ENCODE measurements around the gene TRHDE. TPM values are rescaled to one million over a fixed set of nuclear protein-coding genes. Genes with fewer than 3 reads are reported as not detected.
"Not testable (repeated sequence)": the region's sequence is repeated elsewhere in the genome, so short reads cannot be mapped to it uniquely, and the experiment has no call there.

The TRHDE gene
- total RNA-seq, 5 donors from 2014 or later (not counting 1 experiment from before 2014, with no cell fraction given), result 0.23 TPM; not detected in 4

DNA sequence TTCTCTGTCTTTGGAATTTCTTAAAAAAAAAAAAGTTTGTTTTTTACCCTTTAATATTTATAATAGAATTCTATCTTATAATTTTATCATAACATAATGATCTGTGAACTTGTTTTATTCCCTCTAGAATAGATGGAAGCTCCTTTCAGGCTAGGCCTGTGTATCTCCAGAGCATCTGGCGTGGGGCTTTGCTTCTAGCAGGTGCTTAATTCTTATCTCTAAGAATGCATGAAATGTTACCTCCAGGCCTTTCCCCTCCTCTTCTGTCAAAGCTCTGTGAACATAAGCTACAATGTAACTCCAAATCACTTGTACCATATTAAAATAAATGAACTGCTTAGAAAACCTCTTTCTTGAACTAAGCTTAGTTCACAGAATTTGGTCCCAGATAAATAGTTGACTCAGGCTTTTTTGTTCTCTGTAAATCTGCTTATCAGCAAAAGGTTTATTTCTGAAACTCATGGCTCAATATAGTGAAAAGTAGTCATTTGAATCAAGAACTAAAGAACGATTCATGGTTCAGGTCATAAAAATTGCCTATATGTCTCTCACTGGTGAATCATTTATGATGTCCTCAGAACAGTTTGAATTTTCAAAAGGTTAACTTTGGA, 407.1 kb downstream of the TRHDE start:
- H3K4me3 Mint-ChIP-seq, result no peak overlapping the region
- CTCF ChIA-PET, result no interaction called here
- no peak overlapping the region for H3K27ac ChIP-seq (ENCODE audit: low read length)
- H3K4me3 ChIP-seq (ENCODE audit: control insufficient read depth in 1 of 2, extremely low read depth in 1 of 2, low read length in 1 of 2), result no peak overlapping the region
- H3K9me3 ChIP-seq, result no peaks in the 10 kb centered on the region
- H3K27ac Mint-ChIP-seq, result no peak overlapping the region
- no peaks in the 10 kb centered on the region for H3K36me3 Mint-ChIP-seq
- no peaks in the 10 kb centered on the region for H3K4me1 ChIP-seq (ENCODE audit: control insufficient read depth in 1 of 2, extremely low read depth in 1 of 2, insufficient read depth in 2 of 2, low read length in 2 of 2)
- POLR2A ChIA-PET, result no interaction called here
- no peak for DNase-seq
- no peaks in the 10 kb centered on the region for H3K4me1 Mint-ChIP-seq
- H3K27me3 ChIP-seq (replicated peaks in 1 of 2; ENCODE audit: control insufficient read depth in 2 of 2, extremely low read depth in 1 of 2, insufficient read depth in 2 of 2, low read length in 1 of 2), result no peaks in the 10 kb centered on the region
- WGBS (ENCODE audit: insufficient coverage), result 43% methylated on average over 2 of the region's 2 CpGs
- H3K36me3 ChIP-seq (ENCODE audit: control insufficient read depth in 2 of 2, extremely low read depth in 1 of 2, insufficient read depth in 1 of 2, low read length in 1 of 2), result no peaks in the 10 kb centered on the region
- ATAC-seq (replicated peaks in 1 of 4), result no peak
- peaks cover 2 to 17% (median 6%) of the 10 kb centered on the region in 3 donors for H3K9me3 Mint-ChIP-seq
- H3K27me3 Mint-ChIP-seq, result no peaks in the 10 kb centered on the region

- no peaks in the 10 kb centered on the region for H3K4me1 ChIP-seq (ENCODE audit: control insufficient read depth in 1 of 2, extremely low read depth in 1 of 2, insufficient read depth in 2 of 2, low read length in 2 of 2)
- H3K4me3 ChIP-seq (ENCODE audit: control insufficient read depth in 1 of 2, extremely low read depth in 1 of 2, low read length in 1 of 2), result no peak overlapping the region
- H3K27ac ChIP-seq (ENCODE audit: low read length), result no peak overlapping the region
- Mint-ChIP-seq H3K4me1 (no peaks in the 10 kb centered on the region), H3K36me3 (no peaks in the 10 kb centered on the region), H3K27ac (no peak overlapping the region), H3K27me3 (no peaks in the 10 kb centered on the region), H3K4me3 (no peak overlapping the region), H3K9me3 (peaks cover 2 to 17% (median 6%) of the 10 kb centered on the region in 3 donors)
- ChIA-PET CTCF (no interaction called here), POLR2A (no interaction called here)
- no peaks in the 10 kb centered on the region for H3K36me3 ChIP-seq (ENCODE audit: control insufficient read depth in 2 of 2, extremely low read depth in 1 of 2, insufficient read depth in 1 of 2, low read length in 1 of 2)
- ATAC-seq (replicated peaks in 1 of 4) (no peak), DNase-seq (no peak)
- H3K27me3 ChIP-seq (replicated peaks in 1 of 2; ENCODE audit: control insufficient read depth in 2 of 2, extremely low read depth in 1 of 2, insufficient read depth in 2 of 2, low read length in 1 of 2), result no peaks in the 10 kb centered on the region
- H3K9me3 ChIP-seq, result no peaks in the 10 kb centered on the region
Observed at GRCh38 chr12:72681028-72681427, 408.9 kb downstream of the TRHDE start.

DNA sequence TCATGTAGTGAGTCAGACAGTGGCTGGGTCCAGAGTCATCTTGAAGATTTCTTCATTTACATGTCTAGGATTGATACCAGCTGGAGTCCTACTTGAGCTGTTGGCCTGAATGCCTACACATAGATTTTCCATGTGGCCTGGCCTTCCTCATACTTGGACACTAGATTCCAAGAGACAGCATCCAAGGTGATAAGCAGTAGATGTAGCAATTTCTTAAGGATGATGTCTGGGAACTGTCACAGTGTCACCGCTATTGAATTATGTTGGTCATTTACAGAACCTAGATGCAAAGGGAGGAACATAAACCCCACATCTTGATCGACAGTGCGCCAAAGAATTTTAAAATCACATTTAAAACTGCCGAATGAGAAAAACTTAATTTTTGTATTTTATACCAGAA, 412.3 kb downstream of the TRHDE start:
- Mint-ChIP-seq H3K36me3 (no peaks in the 10 kb centered on the region), H3K27me3 (no peaks in the 10 kb centered on the region), H3K4me3 (no peak overlapping the region), H3K4me1 (no peaks in the 10 kb centered on the region), H3K27ac (no peak overlapping the region), H3K9me3 (peaks cover 6 to 19% (median 8%) of the 10 kb centered on the region in 3 donors)
- POLR2A ChIA-PET, result no interaction called here
- WGBS (ENCODE audit: insufficient coverage), result no CpG with 5 or more reads among the region's 4 CpGs
- H3K27ac ChIP-seq (ENCODE audit: low read length), result no peak overlapping the region
- CTCF ChIA-PET, result no interaction called here
- H3K9me3 ChIP-seq, result no peaks in the 10 kb centered on the region
- H3K27me3 ChIP-seq (replicated peaks in 1 of 2; ENCODE audit: control insufficient read depth in 2 of 2, extremely low read depth in 1 of 2, insufficient read depth in 2 of 2, low read length in 1 of 2), result no peaks in the 10 kb centered on the region
- H3K4me3 ChIP-seq (ENCODE audit: control insufficient read depth in 1 of 2, extremely low read depth in 1 of 2, low read length in 1 of 2), result no peak overlapping the region
- no peaks in the 10 kb centered on the region for H3K36me3 ChIP-seq (ENCODE audit: control insufficient read depth in 2 of 2, extremely low read depth in 1 of 2, insufficient read depth in 1 of 2, low read length in 1 of 2)
- no peaks in the 10 kb centered on the region for H3K4me1 ChIP-seq (ENCODE audit: control insufficient read depth in 1 of 2, extremely low read depth in 1 of 2, insufficient read depth in 2 of 2, low read length in 2 of 2)
- ATAC-seq (replicated peaks in 1 of 4) (no peak), DNase-seq (no peak)

GRCh38 chr12:72692338-72692737, 420.2 kb downstream of the TRHDE start:
- Histone ChIP-seq H3K27ac (ENCODE audit: low read length) (no peak overlapping the region), H3K4me1 (ENCODE audit: control insufficient read depth in 1 of 2, extremely low read depth in 1 of 2, insufficient read depth in 2 of 2, low read length in 2 of 2) (no peaks in the 10 kb centered on the region), H3K36me3 (ENCODE audit: control insufficient read depth in 2 of 2, extremely low read depth in 1 of 2, insufficient read depth in 1 of 2, low read length in 1 of 2) (no peaks in the 10 kb centered on the region), H3K27me3 (replicated peaks in 1 of 2; ENCODE audit: control insufficient read depth in 2 of 2, extremely low read depth in 1 of 2, insufficient read depth in 2 of 2, low read length in 1 of 2) (no peaks in the 10 kb centered on the region), H3K4me3 (ENCODE audit: control insufficient read depth in 1 of 2, extremely low read depth in 1 of 2, low read length in 1 of 2) (no peak overlapping the region), H3K9me3 (peaks cover 2% of the 10 kb centered on the region)
- H3K4me1 Mint-ChIP-seq, result no peaks in the 10 kb centered on the region
- H3K27ac Mint-ChIP-seq, result no peak overlapping the region
- peaks cover 8 to 21% (median 10%) of the 10 kb centered on the region in 3 donors for H3K9me3 Mint-ChIP-seq
- CTCF ChIA-PET, result no interaction called here
- no CpG with 5 or more reads among the region's 2 CpGs for WGBS (ENCODE audit: insufficient coverage)
- H3K36me3 Mint-ChIP-seq, result no peaks in the 10 kb centered on the region
- no peaks in the 10 kb centered on the region for H3K27me3 Mint-ChIP-seq
- DNase-seq, result no peak
- POLR2A ChIA-PET, result no interaction called here
- no peak for ATAC-seq (replicated peaks in 1 of 4)
- H3K4me3 Mint-ChIP-seq, result no peak overlapping the region

- POLR2A ChIA-PET, result interaction anchor here in 1 of 2 donors (0.6 kb wide), 1 partner anchor 1019 kb away, joined by 3 read pairs; no protein-coding TSS in a partner anchor
- H3K27ac Mint-ChIP-seq, result no peak overlapping the region
- no peak overlapping the region for H3K4me3 Mint-ChIP-seq
- H3K4me1 Mint-ChIP-seq, result no peaks in the 10 kb centered on the region
- Histone ChIP-seq H3K4me3 (ENCODE audit: control insufficient read depth in 1 of 2, extremely low read depth in 1 of 2, low read length in 1 of 2) (no peak overlapping the region), H3K27ac (ENCODE audit: low read length) (no peak overlapping the region), H3K9me3 (peaks cover 2% of the 10 kb centered on the region), H3K36me3 (ENCODE audit: control insufficient read depth in 2 of 2, extremely low read depth in 1 of 2, insufficient read depth in 1 of 2, low read length in 1 of 2) (no peaks in the 10 kb centered on the region), H3K4me1 (ENCODE audit: control insufficient read depth in 1 of 2, extremely low read depth in 1 of 2, insufficient read depth in 2 of 2, low read length in 2 of 2) (no peaks in the 10 kb centered on the region), H3K27me3 (replicated peaks in 1 of 2; ENCODE audit: control insufficient read depth in 2 of 2, extremely low read depth in 1 of 2, insufficient read depth in 2 of 2, low read length in 1 of 2) (no peaks in the 10 kb centered on the region)
- ATAC-seq (replicated peaks in 1 of 4) (no peak), DNase-seq (no peak)
- no peaks in the 10 kb centered on the region for H3K36me3 Mint-ChIP-seq
- CTCF ChIA-PET, result no interaction called here
- peaks cover 10 to 16% (median 16%) of the 10 kb centered on the region in 3 donors for H3K9me3 Mint-ChIP-seq
- H3K27me3 Mint-ChIP-seq, result no peaks in the 10 kb centered on the region
Observed at GRCh38 chr12:72694193-72694592, 422.0 kb downstream of the TRHDE start.

- Histone ChIP-seq H3K4me3 (ENCODE audit: control insufficient read depth in 1 of 2, extremely low read depth in 1 of 2, low read length in 1 of 2) (no peak overlapping the region), H3K27me3 (replicated peaks in 1 of 2; ENCODE audit: control insufficient read depth in 2 of 2, extremely low read depth in 1 of 2, insufficient read depth in 2 of 2, low read length in 1 of 2) (no peaks in the 10 kb centered on the region), H3K4me1 (ENCODE audit: control insufficient read depth in 1 of 2, extremely low read depth in 1 of 2, insufficient read depth in 2 of 2, low read length in 2 of 2) (no peaks in the 10 kb centered on the region), H3K27ac (ENCODE audit: low read length) (no peak overlapping the region), H3K9me3 (peaks cover 2% of the 10 kb centered on the region), H3K36me3 (ENCODE audit: control insufficient read depth in 2 of 2, extremely low read depth in 1 of 2, insufficient read depth in 1 of 2, low read length in 1 of 2) (no peaks in the 10 kb centered on the region)
- ChIA-PET CTCF (no interaction called here), POLR2A (no interaction called here)
- Mint-ChIP-seq H3K27ac (no peak overlapping the region), H3K9me3 (peaks cover 12 to 25% (median 22%) of the 10 kb centered on the region in 3 donors), H3K4me1 (no peaks in the 10 kb centered on the region), H3K27me3 (no peaks in the 10 kb centered on the region), H3K36me3 (no peaks in the 10 kb centered on the region), H3K4me3 (no peak overlapping the region)
- DNase-seq, result no peak
- no peak for ATAC-seq (replicated peaks in 1 of 4)
- WGBS (ENCODE audit: insufficient coverage), result 92% methylated on average over 1 of the region's 1 CpG
Observed at GRCh38 chr12:72699362-72699761, 427.2 kb downstream of the TRHDE start.

- H3K36me3 ChIP-seq (ENCODE audit: control insufficient read depth in 2 of 2, extremely low read depth in 1 of 2, insufficient read depth in 1 of 2, low read length in 1 of 2); CTCF ChIA-PET; H3K9me3 ChIP-seq; DNase-seq; H3K27ac ChIP-seq (ENCODE audit: low read length); POLR2A ChIA-PET; H3K4me3 ChIP-seq (ENCODE audit: control insufficient read depth in 1 of 2, extremely low read depth in 1 of 2, low read length in 1 of 2); H3K36me3 Mint-ChIP-seq; H3K4me1 ChIP-seq (ENCODE audit: control insufficient read depth in 1 of 2, extremely low read depth in 1 of 2, insufficient read depth in 2 of 2, low read length in 2 of 2); H3K4me3 Mint-ChIP-seq; ATAC-seq (replicated peaks in 1 of 4); H3K27me3 Mint-ChIP-seq; H3K4me1 Mint-ChIP-seq; H3K27me3 ChIP-seq (replicated peaks in 1 of 2; ENCODE audit: control insufficient read depth in 2 of 2, extremely low read depth in 1 of 2, insufficient read depth in 2 of 2, low read length in 1 of 2); H3K27ac Mint-ChIP-seq: not testable (repeated sequence)
- 82% methylated on average over 8 of the region's 11 CpGs for WGBS (ENCODE audit: insufficient coverage)
- peaks cover 0 to 10% (median 0%) of the 10 kb centered on the region in 3 donors for H3K9me3 Mint-ChIP-seq
Observed at GRCh38 chr12:72712025-72712424, 439.9 kb downstream of the TRHDE start.

All from T-cell (primary cell).